Endometrial microvascular endothelial cells (primary cell): ENCODE results near the gene ZBTB18. TPM values are rescaled to one million over a fixed set of nuclear protein-coding genes. Genes with fewer than 3 reads are reported as not detected.
"Not testable (repeated sequence)": the region's sequence is repeated elsewhere in the genome, so short reads cannot be mapped to it uniquely, and the experiment has no call there.

Experiments
- in situ Hi-C: cut with HindIII; loops from 2 replicates; pipeline ENCODE4 v1.10.0; 2017; ENCODE audit warnings: low sequenced_read_pairs, low pct_unique_long_range_greater_than_20kb; ENCODE audit errors: inconsistent ontology term
- total RNA-seq: library from RNA; depleted of rRNA; stranded (reverse); fragments of >200 nt; gene quantifications from one replicate; pipeline ENCODE4 v1.2.3, GENCODE V29; 2015; ENCODE audit errors: inconsistent ontology term

ZBTB18 gene
- total RNA-seq: 23.1 TPM

GRCh38 chr1:244050835-244051444 lies at the start of gene ZBTB18:
TSS of gene ZBTB18 (plus strand) at chr1:244051283. CDS start at chr1:244051432, 149 bp downstream.
- in situ Hi-C loops: no loop called here

DNA sequence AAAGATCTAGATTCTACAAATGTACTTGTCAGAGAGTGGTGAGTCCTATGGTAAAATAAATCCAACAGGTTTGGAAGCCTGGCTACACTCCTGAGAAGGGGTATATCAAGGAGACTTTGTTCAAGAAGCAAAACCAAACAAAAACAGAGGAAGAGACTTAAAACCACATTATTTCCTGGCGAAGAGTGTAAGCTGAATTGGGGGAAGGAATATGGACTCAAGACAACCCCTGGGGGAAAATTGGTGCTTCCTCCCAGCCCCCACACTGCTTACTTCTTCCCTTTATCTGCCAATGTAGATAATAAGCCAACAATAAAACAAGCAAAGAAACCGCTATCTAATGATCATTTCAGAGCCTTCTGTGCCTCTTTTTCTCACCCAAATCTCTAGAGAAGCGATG lies 48.4 kb upstream of the ZBTB18 start:
- in situ Hi-C loops: no loop called here

DNA sequence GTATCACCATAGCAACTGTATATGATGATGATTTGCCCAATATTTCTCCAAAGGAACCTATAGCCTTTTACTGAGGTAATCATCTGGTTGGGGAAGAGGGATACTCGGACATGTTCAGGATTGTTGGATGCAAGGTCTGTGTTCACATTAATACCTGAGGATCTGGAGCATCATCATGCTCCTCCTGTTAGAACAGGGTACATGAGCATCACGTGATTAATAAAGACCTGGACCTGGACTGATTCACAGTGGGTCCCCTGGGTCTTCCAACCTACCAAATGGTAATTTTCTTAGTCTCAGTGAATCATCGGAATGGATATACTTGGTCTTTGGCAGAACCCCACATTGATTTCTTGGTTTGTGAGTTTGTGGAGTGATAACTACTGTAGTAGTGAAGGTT lies 45.6 kb upstream of the ZBTB18 start:
- in situ Hi-C loops: no loop called here

GRCh38 chr1:244006381-244006901 lies 44.6 kb upstream of the ZBTB18 start:
- in situ Hi-C loops: no loop called here

- in situ Hi-C loops: no loop called here
These were observed 44.1 kb upstream of the ZBTB18 start for GRCh38 chr1:244006961-244007360.

GRCh38 chr1:244010191-244010590 lies 40.9 kb upstream of the ZBTB18 start:
- in situ Hi-C loops: no loop called here

GRCh38 chr1:244010703-244011123 lies 40.4 kb upstream of the ZBTB18 start:
- in situ Hi-C loops: no loop called here

DNA sequence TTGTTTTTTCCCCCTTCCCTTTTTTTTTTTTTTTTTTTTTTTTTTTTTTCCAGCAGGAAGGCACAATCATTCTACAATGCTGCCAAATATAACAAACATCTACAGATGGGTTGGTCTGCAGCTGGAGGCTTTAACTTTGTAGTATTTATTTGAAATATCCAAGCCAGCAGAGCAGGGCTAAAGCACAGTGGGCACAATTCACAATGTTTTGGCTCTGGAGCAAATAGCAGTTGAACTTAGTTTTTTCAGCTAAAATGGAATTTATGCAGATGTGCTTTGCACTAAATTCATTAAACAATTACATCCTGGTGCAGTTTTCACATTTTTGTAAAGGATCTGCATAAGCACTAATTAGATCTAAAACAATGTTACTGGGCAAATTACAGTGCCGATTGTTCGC lies 39.8 kb upstream of the ZBTB18 start:
- in situ Hi-C loops: no loop called here

DNA sequence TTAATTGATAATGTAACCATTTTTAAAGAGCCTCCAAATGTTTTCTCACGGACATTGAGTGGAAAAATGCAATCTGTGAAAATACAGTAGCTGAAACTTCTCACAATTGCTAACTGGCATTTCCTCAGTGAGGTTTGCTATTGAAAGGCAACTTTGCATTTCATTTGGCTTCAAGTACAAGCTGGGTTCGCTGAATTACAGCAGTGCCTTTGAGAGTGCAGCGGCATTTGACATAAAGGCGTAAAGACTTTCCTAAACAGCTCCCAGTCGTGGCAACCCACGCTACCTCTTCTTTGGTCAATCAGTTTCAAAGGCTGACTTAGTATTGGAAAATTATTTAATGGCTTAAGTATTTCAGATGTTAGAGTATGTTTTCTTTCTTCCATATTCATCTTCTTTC lies 39.3 kb upstream of the ZBTB18 start:
- in situ Hi-C loops: no loop called here

- in situ Hi-C loops: no loop called here
These were observed 38.9 kb upstream of the ZBTB18 start for GRCh38 chr1:244012202-244012601.

- in situ Hi-C loops: no loop called here
These were observed 38.0 kb upstream of the ZBTB18 start for GRCh38 chr1:244013100-244013499.

GRCh38 chr1:244014862-244015261 lies 36.2 kb upstream of the ZBTB18 start:
- in situ Hi-C loops: not testable (repeated sequence)

DNA sequence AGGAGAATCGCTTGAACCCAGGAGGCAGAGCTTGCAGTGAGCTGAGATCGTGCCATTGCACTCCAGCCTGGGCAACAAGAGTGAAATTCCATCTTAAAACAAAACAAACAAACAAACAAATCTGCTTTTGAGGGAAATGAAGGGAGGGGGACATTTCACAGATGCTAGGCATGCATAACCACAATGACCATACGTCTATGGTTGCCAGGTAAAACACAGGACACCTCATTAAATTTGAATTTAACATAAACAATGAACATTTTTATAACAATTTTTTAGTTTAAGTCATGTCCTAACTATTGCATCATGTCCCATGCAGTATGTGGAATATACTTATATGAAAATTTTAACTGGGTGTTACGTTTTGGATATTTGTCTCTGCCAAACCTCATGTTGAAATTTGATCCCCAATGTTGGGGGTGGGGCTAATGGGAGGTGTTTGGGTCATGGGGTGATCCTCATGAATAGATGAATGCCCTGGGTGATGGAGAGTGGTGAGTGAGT lies 31.0 kb upstream of the ZBTB18 start:
- in situ Hi-C loops: no loop called here

GRCh38 chr1:244021427-244021826 lies 29.7 kb upstream of the ZBTB18 start:
- in situ Hi-C loops: no loop called here

DNA sequence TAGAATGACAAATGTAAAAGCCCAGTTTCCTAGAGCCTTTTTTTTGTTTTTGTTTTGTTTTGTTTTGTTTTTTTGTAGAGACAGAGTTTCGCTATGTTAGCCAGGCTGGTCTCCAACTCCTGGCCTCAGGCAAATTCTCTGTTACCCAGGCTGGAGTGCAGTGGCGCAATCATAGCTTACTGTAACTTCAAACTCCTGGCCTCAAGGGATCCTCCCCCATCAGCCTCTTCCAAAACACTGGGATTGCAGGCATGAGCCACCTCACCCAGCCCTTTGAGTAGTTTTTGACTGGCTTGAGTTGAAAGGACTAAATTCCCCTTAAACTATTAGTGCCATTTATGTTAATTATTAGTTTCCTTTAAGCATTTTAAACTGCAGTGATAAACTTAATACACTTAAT lies 28.8 kb upstream of the ZBTB18 start:
- in situ Hi-C loops: no loop called here

- in situ Hi-C loops: no loop called here
These were observed 28.1 kb upstream of the ZBTB18 start for GRCh38 chr1:244022864-244023440.

GRCh38 chr1:244027491-244028145 lies 23.5 kb upstream of the ZBTB18 start:
- in situ Hi-C loops: no loop called here

GRCh38 chr1:244028701-244029100 lies 22.4 kb upstream of the ZBTB18 start:
- in situ Hi-C loops: no loop called here

DNA sequence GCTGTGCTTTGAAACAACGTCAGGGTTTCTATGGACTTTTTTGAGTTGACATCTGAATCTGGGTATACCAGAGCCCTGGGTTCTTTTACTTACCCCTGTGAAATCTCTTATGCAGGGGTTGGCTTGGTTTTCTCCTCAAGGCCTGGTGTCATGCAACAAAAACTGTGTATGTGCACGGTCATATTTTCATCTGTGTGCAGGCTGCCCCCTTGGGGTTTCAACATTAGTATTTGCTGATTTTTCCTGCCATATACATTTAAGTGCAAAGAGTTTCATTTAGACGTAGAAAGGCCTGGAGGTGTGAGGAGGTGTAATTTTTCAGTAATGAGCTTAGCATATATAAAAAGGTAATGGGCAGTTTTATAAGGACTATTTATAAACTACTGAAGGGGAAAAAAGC lies 22.0 kb upstream of the ZBTB18 start:
- in situ Hi-C loops: no loop called here

- in situ Hi-C loops: no loop called here
These were observed 20.5 kb upstream of the ZBTB18 start for GRCh38 chr1:244030481-244031040.
